Measurements from ENCODE around the gene PRKAR2B. TPM values are rescaled to one million over a fixed set of nuclear protein-coding genes. Genes with fewer than 3 reads are reported as not detected.

The PRKAR2B gene
- total RNA-seq: 1 to 10 TPM; 3.9 to 5.3 TPM

GRCh38 chr7:107044347-107045194 lies at the start of gene PRKAR2B:
Gene PRKAR2B (plus strand): TSS chr7:107044705. CDS start chr7:107044908, 203 bp downstream.
- Histone ChIP-seq H3K4me1 (ENCODE audit: control insufficient read depth in 1 of 2, low read depth in 2 of 2) (peaks cover 8 to 14% of the 10 kb centered on the region in 2 donors), H3K27ac (peak within 1 kb of the TSS; percentile 32 to 49), H3K36me3 (no peaks in the 10 kb centered on the region), H3K27me3 (replicated peaks; ENCODE audit: insufficient read depth) (no peaks in the 10 kb centered on the region), H3K4me3 (peak within 1 kb of the TSS; percentile 82), H3K9me3 (no peaks in the 10 kb centered on the region)
- ATAC-seq (ENCODE audit: insufficient number of reproducible peaks, low FRiP score, low read depth) (peak; percentile 37), DNase-seq (ENCODE audit: low spot score) (no peak)
- TF ChIP-seq CTCF (IDR thresholded peaks at IDR 0.05): no peak

- no peak for ATAC-seq (ENCODE audit: insufficient number of reproducible peaks, low FRiP score, low read depth)
- no peak for DNase-seq (ENCODE audit: low spot score)
- Histone ChIP-seq H3K36me3 (no peaks in the 10 kb centered on the region), H3K27me3 (replicated peaks; ENCODE audit: insufficient read depth) (no peaks in the 10 kb centered on the region), H3K4me3 (no peak overlapping the region), H3K27ac (no peak overlapping the region), H3K4me1 (ENCODE audit: control insufficient read depth in 1 of 2, low read depth in 2 of 2) (no peaks in the 10 kb centered on the region), H3K9me3 (no peaks in the 10 kb centered on the region)
- TF ChIP-seq CTCF (IDR thresholded peaks at IDR 0.05): no peak
Observed at GRCh38 chr7:106994833-106995232, 49.7 kb upstream of the PRKAR2B start.

GRCh38 chr7:106997487-106998271 lies 46.8 kb upstream of the PRKAR2B start:
- Histone ChIP-seq H3K27ac (no peak overlapping the region), H3K9me3 (no peaks in the 10 kb centered on the region), H3K36me3 (no peaks in the 10 kb centered on the region), H3K4me1 (ENCODE audit: control insufficient read depth in 1 of 2, low read depth in 2 of 2) (no peaks in the 10 kb centered on the region), H3K27me3 (replicated peaks; ENCODE audit: insufficient read depth) (no peaks in the 10 kb centered on the region), H3K4me3 (no peak overlapping the region)
- TF ChIP-seq CTCF (IDR thresholded peaks at IDR 0.05): no peak
- no peak for ATAC-seq (ENCODE audit: insufficient number of reproducible peaks, low FRiP score, low read depth)
- DNase-seq (ENCODE audit: low spot score): no peak

- Histone ChIP-seq H3K9me3 (no peaks in the 10 kb centered on the region), H3K27me3 (replicated peaks; ENCODE audit: insufficient read depth) (no peaks in the 10 kb centered on the region), H3K4me3 (no peak overlapping the region), H3K27ac (no peak overlapping the region), H3K36me3 (no peaks in the 10 kb centered on the region), H3K4me1 (ENCODE audit: control insufficient read depth in 1 of 2, low read depth in 2 of 2) (no peaks in the 10 kb centered on the region)
- ATAC-seq (ENCODE audit: insufficient number of reproducible peaks, low FRiP score, low read depth): no peak
- no peak for DNase-seq (ENCODE audit: low spot score)
- TF ChIP-seq CTCF (IDR thresholded peaks at IDR 0.05): no peak
Observed at GRCh38 chr7:106999023-106999422, 45.5 kb upstream of the PRKAR2B start.

- Histone ChIP-seq H3K9me3 (no peaks in the 10 kb centered on the region), H3K4me3 (no peak overlapping the region), H3K4me1 (ENCODE audit: control insufficient read depth in 1 of 2, low read depth in 2 of 2) (no peaks in the 10 kb centered on the region), H3K27ac (no peak overlapping the region), H3K36me3 (no peaks in the 10 kb centered on the region), H3K27me3 (replicated peaks; ENCODE audit: insufficient read depth) (no peaks in the 10 kb centered on the region)
- DNase-seq (ENCODE audit: low spot score) (no peak), ATAC-seq (ENCODE audit: insufficient number of reproducible peaks, low FRiP score, low read depth) (no peak)
- no peak for TF ChIP-seq CTCF (IDR thresholded peaks at IDR 0.05)
Observed at GRCh38 chr7:107001490-107001889, 43.0 kb upstream of the PRKAR2B start.
